Ammon's horn (tissue), 1 donor: ENCODE data around the gene PRODH.
"Not testable (repeated sequence)": the region's sequence is repeated elsewhere in the genome, so short reads cannot be mapped to it uniquely, and the experiment has no call there.

Experiments used
- DNase-seq: peaks from one replicate; pipeline ENCODE4 v3.0.0-alpha.2; 2016; ENCODE audit warnings: low spot score

Gene PRODH

GRCh38 chr22:18953128-18953527 is 17.0 kb upstream of the PRODH start:
- DNase-seq = not testable (repeated sequence)

- DNase-seq = no peak
Measured at GRCh38 chr22:18952022-18952421, 15.9 kb upstream of the PRODH start.

GRCh38 chr22:18950141-18950540 is 14.0 kb upstream of the PRODH start:
- no peak for DNase-seq

GRCh38 chr22:18947905-18948304 is 11.8 kb upstream of the PRODH start:
- DNase-seq = no peak

- not testable (repeated sequence) for DNase-seq
Measured at GRCh38 chr22:18947105-18947504, 11.0 kb upstream of the PRODH start.

- DNase-seq = not testable (repeated sequence)
Measured at GRCh38 chr22:18938691-18939090, 2.6 kb upstream of the PRODH start.

GRCh38 chr22:18934688-18935087 is 1.4 kb downstream of the PRODH start:
- not testable (repeated sequence) for DNase-seq

- DNase-seq = no peak
Measured at GRCh38 chr22:18933914-18934313, 2.2 kb downstream of the PRODH start.

GRCh38 chr22:18931905-18932652 is 4.0 kb downstream of the PRODH start:
- DNase-seq = no peak

GRCh38 chr22:18929459-18929858 is 6.6 kb downstream of the PRODH start:
- no peak for DNase-seq

GRCh38 chr22:18927573-18927972 is 8.5 kb downstream of the PRODH start:
- no peak for DNase-seq

- no peak for DNase-seq
Measured at GRCh38 chr22:18927020-18927419, 9.1 kb downstream of the PRODH start.

GRCh38 chr22:18925368-18926064 is 10.6 kb downstream of the PRODH start:
- no peak for DNase-seq

GRCh38 chr22:18920257-18920902 is 15.7 kb downstream of the PRODH start:
- not testable (repeated sequence) for DNase-seq

GRCh38 chr22:18917818-18918217 is 18.3 kb downstream of the PRODH start:
- not testable (repeated sequence) for DNase-seq

GRCh38 chr22:18915550-18915949 is 20.5 kb downstream of the PRODH start:
- DNase-seq = not testable (repeated sequence)

GRCh38 chr22:18914558-18914957 is 21.5 kb downstream of the PRODH start:
- not testable (repeated sequence) for DNase-seq

GRCh38 chr22:18912264-18912946 is 23.7 kb downstream of the PRODH start:
- DNase-seq = not testable (repeated sequence)

- not testable (repeated sequence) for DNase-seq
Measured at GRCh38 chr22:18911535-18911934, 24.6 kb downstream of the PRODH start.

GRCh38 chr22:18909556-18909955 is 26.5 kb downstream of the PRODH start:
- no peak for DNase-seq

GRCh38 chr22:18906896-18907295 is 29.2 kb downstream of the PRODH start:
- DNase-seq = no peak

- DNase-seq = not testable (repeated sequence)
Measured at GRCh38 chr22:18906410-18906745, 29.7 kb downstream of the PRODH start.
